Measurements from ENCODE around the gene CAPS2. TPM values are rescaled to one million over a fixed set of nuclear protein-coding genes. Genes with fewer than 3 reads are reported as not detected.

The CAPS2 gene
- total and polyA plus RNA-seq, 10 of the 15 experiments (the other 5 are each of a cell fraction or from before 2014, with no cell fraction given), result 2.0 to 6.4 (median 4.2) TPM

DNA sequence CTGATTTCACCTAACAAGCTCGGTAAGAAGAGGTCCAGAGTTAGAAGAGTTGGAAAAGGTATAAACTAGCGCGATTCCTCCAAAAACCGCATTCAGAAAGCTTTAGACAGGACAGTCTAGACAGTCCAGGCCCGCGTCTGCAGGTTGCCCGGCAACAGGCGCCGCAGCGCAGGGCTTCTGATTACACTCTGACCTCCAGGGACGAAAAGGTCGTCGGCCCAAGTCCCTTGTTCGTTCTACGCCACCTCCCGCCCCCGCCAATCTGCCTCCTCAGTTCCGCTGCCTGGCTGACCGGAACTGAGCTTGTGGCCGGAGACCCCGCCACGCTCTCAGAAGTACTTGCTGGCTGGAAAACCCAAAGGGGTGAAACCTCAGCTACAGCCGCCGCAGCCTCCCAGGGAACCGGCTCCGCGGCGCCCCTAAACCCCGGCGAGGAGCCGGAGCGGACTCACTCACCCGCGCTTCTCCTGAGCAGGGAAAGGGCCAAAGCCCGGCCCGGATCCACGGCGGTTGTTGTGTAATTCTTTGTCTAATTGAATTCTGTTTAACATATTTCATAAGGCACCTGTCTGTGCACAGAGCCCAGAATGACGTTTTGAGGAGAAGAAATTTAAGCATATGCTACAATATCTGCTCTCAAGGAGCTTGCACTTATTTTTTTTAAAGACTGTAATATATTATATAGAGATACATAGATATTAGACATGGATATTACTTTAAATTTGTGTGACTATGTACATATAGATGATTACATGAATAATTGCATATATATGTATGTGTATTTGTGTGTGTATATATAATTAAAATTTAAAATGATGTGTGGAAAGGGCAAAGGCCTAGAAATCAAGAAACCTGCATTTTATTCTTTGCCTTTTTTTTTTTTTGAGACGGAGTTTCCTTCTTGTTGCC lies at the start of gene CAPS2 (continued):
- TF ChIP-seq, protein P1, sequence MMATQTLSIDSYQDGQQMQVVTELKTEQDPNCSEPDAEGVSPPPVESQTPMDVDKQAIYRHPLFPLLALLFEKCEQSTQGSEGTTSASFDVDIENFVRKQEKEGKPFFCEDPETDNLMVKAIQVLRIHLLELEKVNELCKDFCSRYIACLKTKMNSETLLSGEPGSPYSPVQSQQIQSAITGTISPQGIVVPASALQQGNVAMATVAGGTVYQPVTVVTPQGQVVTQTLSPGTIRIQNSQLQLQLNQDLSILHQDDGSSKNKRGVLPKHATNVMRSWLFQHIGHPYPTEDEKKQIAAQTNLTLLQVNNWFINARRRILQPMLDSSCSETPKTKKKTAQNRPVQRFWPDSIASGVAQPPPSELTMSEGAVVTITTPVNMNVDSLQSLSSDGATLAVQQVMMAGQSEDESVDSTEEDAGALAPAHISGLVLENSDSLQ (IDR thresholded peaks at IDR 0.05), result peak; percentile 40; the same call in 1 of the 2 replicates
- TF ChIP-seq MTA3 (IDR thresholded peaks at IDR 0.05; ENCODE audit: borderline replicate concordance, low read length) (no peak), YY1 (IDR thresholded peaks at IDR 0.05; ENCODE audit: low read depth, low read length) (peak; percentile 94), POLR2AphosphoS5 (IDR thresholded peaks at IDR 0.05; ENCODE audit: low read length) (no peak), CBFB (IDR thresholded peaks at IDR 0.05; ENCODE audit: low read depth) (peak; percentile 89), NFYB (IDR thresholded peaks at IDR 0.05; ENCODE audit: insufficient read depth, low read depth, low read length) (no peak), STAT3 (IDR thresholded peaks at IDR 0.05; ENCODE audit: low read depth, low read length) (no peak), WRNIP1 (IDR thresholded peaks at IDR 0.05; ENCODE audit: borderline replicate concordance, low read depth, low read length) (no peak), IRF4 (IDR thresholded peaks at IDR 0.05; ENCODE audit: low read depth, low read length) (peak; percentile 72; the same call in 1 of the 2 replicates), POU2F2 (IDR thresholded peaks at IDR 0.05; ENCODE audit: borderline replicate concordance, low read depth, low read length) (peak; percentile 68; the same call in 2 of the 3 replicates), CBX3 (IDR thresholded peaks at IDR 0.05; ENCODE audit: borderline replicate concordance, low read depth) (no peak), BHLHE40 (IDR thresholded peaks at IDR 0.05; ENCODE audit: borderline replicate concordance in 1 of 2, low read depth in 2 of 2, low read length in 1 of 2) (peak; percentile 15 to 33; a peak in 1 of 4 replicates), POLR2AphosphoS2 (IDR thresholded peaks at IDR 0.05; ENCODE audit: low read depth, low read length) (no peak), PAX8 (IDR thresholded peaks at IDR 0.05) (no peak), NR2C2 (IDR thresholded peaks at IDR 0.05; ENCODE audit: borderline replicate concordance, control insufficient read depth, insufficient read length, low read depth) (no peak), TCF7 (IDR thresholded peaks at IDR 0.05; ENCODE audit: borderline replicate concordance) (no peak), MXI1 (IDR thresholded peaks at IDR 0.05; ENCODE audit: low read depth, low read length) (no peak), NRF1 (conservative IDR thresholded peaks at IDR 0.05; ENCODE audit: low read depth, low read length) (no peak), MEF2A (IDR thresholded peaks at IDR 0.05; ENCODE audit: insufficient read depth, low read depth, low read length) (peak; percentile 79; the same call in 1 of the 2 replicates), KDM1A (IDR thresholded peaks at IDR 0.05; ENCODE audit: borderline replicate concordance) (no peak), FOS (IDR thresholded peaks at IDR 0.05; ENCODE audit: borderline replicate concordance, extremely low read depth, insufficient read length) (no peak), SPI1 (IDR thresholded peaks at IDR 0.05; ENCODE audit: borderline replicate concordance, insufficient read depth, low read depth, low read length) (peak; percentile 54; the same call in 1 of the 2 replicates)
- TF ChIP-seq, protein P2, sequence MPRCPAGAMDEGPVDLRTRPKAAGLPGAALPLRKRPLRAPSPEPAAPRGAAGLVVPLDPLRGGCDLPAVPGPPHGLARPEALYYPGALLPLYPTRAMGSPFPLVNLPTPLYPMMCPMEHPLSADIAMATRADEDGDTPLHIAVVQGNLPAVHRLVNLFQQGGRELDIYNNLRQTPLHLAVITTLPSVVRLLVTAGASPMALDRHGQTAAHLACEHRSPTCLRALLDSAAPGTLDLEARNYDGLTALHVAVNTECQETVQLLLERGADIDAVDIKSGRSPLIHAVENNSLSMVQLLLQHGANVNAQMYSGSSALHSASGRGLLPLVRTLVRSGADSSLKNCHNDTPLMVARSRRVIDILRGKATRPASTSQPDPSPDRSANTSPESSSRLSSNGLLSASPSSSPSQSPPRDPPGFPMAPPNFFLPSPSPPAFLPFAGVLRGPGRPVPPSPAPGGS (IDR thresholded peaks at IDR 0.05; ENCODE audit: borderline replicate concordance, insufficient read depth, low read depth, low read length, poor library complexity, severe bottlenecking), result no peak
- TF ChIP-seq, protein P3, sequence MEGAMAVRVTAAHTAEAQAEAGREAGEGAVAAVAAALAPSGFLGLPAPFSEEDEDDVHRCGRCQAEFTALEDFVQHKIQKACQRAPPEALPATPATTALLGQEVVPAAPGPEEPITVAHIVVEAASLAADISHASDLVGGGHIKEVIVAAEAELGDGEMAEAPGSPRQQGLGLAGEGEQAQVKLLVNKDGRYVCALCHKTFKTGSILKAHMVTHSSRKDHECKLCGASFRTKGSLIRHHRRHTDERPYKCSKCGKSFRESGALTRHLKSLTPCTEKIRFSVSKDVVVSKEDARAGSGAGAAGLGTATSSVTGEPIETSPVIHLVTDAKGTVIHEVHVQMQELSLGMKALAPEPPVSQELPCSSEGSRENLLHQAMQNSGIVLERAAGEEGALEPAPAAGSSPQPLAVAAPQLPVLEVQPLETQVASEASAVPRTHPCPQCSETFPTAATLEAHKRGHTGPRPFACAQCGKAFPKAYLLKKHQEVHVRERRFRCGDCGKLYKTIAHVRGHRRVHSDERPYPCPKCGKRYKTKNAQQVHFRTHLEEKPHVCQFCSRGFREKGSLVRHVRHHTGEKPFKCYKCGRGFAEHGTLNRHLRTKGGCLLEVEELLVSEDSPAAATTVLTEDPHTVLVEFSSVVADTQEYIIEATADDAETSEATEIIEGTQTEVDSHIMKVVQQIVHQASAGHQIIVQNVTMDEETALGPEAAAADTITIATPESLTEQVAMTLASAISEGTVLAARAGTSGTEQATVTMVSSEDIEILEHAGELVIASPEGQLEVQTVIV (IDR thresholded peaks at IDR 0.05; ENCODE audit: borderline replicate concordance, partially characterized antibody), result no peak
